Liver (tissue), 3 donors: Measurements from ENCODE around the gene C5.

ENCODE experiments used
- GABPA ChIP-seq, 2 donors: IDR thresholded peaks in 1 of 2; conservative IDR thresholded peaks in 1 of 2; 2 replicates each; pipeline ENCODE4 v1.6.1; 2016; ENCODE audit warnings: antibody characterized with exemption in 2 of 2, mild to moderate bottlenecking in 1 of 2, moderate library complexity in 1 of 2
- RAD21 ChIP-seq, 2 donors: IDR thresholded peaks; 2 replicates each; pipeline ENCODE4 v1.6.1; 2016; ENCODE audit warnings: antibody characterized with exemption in 2 of 2, mild to moderate bottlenecking in 2 of 2
- TAF1 ChIP-seq: conservative IDR thresholded peaks from 2 replicates; pipeline ENCODE4 v1.6.1; 2016; ENCODE audit warnings: antibody characterized with exemption, mild to moderate bottlenecking
- YY1 ChIP-seq: IDR thresholded peaks from 2 replicates; pipeline ENCODE4 v1.6.1; 2016; ENCODE audit warnings: antibody characterized with exemption, mild to moderate bottlenecking
- TF ChIP-seq, protein P1 (sequence below): IDR thresholded peaks from 2 replicates; pipeline ENCODE4 v1.6.1; 2016; ENCODE audit warnings: antibody characterized with exemption
- TF ChIP-seq, protein P2 (sequence below): IDR thresholded peaks from 2 replicates; pipeline ENCODE4 v1.6.1; 2016; ENCODE audit warnings: antibody characterized with exemption
- TF ChIP-seq, protein P3 (sequence below): fragments of 150-350 bp; IDR thresholded peaks from 2 replicates; pipeline ENCODE4 v1.5.1; 2017; ENCODE audit warnings: improper control_type of control experiment, low read depth, low read length; ENCODE audit not compliant: missing input control
- TF ChIP-seq, protein P4 (sequence below): IDR thresholded peaks from 2 replicates; pipeline ENCODE4 v1.6.1; 2016; ENCODE audit warnings: antibody characterized with exemption, mild to moderate bottlenecking
- donor health status: healthy.
- donor health status: healthy.

DNA sequence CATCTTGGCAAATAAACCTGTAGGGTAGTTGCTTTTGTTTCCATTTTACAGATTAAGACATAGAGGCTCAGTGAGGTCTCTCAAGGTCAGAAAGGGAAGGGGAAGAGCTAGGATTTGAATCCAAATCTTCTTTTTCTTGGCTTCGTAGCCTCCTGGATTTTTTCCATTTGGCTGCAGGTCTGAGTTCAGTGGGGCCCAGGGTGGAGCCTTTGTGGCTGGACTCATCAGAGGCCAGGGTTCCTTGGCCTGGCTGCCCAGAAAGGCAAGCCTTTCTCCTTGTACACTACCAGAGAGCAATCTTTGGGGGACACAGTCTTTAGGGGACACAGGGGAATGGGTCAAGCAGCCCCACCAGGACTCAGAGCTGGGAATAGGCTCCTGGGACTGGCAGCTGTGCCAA is 112.9 kb downstream of the C5 start:
- TF ChIP-seq, protein P1, sequence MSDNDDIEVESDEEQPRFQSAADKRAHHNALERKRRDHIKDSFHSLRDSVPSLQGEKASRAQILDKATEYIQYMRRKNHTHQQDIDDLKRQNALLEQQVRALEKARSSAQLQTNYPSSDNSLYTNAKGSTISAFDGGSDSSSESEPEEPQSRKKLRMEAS: no peak
- TF ChIP-seq RAD21 (IDR thresholded peaks at IDR 0.05) (no peak), YY1 (no peak), GABPA (IDR thresholded peaks at IDR 0.05 in 1 of 2, conservative IDR thresholded peaks at IDR 0.05 in 1 of 2) (no peak), TAF1 (no peak)
- TF ChIP-seq, protein P2, sequence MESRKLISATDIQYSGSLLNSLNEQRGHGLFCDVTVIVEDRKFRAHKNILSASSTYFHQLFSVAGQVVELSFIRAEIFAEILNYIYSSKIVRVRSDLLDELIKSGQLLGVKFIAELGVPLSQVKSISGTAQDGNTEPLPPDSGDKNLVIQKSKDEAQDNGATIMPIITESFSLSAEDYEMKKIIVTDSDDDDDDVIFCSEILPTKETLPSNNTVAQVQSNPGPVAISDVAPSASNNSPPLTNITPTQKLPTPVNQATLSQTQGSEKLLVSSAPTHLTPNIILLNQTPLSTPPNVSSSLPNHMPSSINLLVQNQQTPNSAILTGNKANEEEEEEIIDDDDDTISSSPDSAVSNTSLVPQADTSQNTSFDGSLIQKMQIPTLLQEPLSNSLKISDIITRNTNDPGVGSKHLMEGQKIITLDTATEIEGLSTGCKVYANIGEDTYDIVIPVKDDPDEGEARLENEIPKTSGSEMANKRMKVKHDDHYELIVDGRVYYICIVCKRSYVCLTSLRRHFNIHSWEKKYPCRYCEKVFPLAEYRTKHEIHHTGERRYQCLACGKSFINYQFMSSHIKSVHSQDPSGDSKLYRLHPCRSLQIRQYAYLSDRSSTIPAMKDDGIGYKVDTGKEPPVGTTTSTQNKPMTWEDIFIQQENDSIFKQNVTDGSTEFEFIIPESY: no peak
- TF ChIP-seq, protein P3, sequence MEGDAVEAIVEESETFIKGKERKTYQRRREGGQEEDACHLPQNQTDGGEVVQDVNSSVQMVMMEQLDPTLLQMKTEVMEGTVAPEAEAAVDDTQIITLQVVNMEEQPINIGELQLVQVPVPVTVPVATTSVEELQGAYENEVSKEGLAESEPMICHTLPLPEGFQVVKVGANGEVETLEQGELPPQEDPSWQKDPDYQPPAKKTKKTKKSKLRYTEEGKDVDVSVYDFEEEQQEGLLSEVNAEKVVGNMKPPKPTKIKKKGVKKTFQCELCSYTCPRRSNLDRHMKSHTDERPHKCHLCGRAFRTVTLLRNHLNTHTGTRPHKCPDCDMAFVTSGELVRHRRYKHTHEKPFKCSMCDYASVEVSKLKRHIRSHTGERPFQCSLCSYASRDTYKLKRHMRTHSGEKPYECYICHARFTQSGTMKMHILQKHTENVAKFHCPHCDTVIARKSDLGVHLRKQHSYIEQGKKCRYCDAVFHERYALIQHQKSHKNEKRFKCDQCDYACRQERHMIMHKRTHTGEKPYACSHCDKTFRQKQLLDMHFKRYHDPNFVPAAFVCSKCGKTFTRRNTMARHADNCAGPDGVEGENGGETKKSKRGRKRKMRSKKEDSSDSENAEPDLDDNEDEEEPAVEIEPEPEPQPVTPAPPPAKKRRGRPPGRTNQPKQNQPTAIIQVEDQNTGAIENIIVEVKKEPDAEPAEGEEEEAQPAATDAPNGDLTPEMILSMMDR: no peak
- TF ChIP-seq, protein P4, sequence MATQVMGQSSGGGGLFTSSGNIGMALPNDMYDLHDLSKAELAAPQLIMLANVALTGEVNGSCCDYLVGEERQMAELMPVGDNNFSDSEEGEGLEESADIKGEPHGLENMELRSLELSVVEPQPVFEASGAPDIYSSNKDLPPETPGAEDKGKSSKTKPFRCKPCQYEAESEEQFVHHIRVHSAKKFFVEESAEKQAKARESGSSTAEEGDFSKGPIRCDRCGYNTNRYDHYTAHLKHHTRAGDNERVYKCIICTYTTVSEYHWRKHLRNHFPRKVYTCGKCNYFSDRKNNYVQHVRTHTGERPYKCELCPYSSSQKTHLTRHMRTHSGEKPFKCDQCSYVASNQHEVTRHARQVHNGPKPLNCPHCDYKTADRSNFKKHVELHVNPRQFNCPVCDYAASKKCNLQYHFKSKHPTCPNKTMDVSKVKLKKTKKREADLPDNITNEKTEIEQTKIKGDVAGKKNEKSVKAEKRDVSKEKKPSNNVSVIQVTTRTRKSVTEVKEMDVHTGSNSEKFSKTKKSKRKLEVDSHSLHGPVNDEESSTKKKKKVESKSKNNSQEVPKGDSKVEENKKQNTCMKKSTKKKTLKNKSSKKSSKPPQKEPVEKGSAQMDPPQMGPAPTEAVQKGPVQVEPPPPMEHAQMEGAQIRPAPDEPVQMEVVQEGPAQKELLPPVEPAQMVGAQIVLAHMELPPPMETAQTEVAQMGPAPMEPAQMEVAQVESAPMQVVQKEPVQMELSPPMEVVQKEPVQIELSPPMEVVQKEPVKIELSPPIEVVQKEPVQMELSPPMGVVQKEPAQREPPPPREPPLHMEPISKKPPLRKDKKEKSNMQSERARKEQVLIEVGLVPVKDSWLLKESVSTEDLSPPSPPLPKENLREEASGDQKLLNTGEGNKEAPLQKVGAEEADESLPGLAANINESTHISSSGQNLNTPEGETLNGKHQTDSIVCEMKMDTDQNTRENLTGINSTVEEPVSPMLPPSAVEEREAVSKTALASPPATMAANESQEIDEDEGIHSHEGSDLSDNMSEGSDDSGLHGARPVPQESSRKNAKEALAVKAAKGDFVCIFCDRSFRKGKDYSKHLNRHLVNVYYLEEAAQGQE: no peak
